HepG2 (cell line): Measurements from ENCODE around the gene TRIM44.

Experiments used
- MTA3 ChIP-seq: sonication (generic); formaldehyde crosslinking; IDR thresholded peaks from 2 replicates; pipeline ENCODE4 v1.4.0; 2020; ENCODE audit warnings: missing genetic modification reagents
- ZNF629 ChIP-seq: sonication (generic); formaldehyde crosslinking; conservative IDR thresholded peaks from 2 replicates; pipeline ENCODE4 v1.5.0; 2020; ENCODE audit warnings: missing genetic modification reagents

- TF ChIP-seq ZNF629, result no peak
- no peak for TF ChIP-seq MTA3 (CRISPR knock-in tag)
These were observed 184.3 kb downstream of the TRIM44 start for GRCh38 chr11:35846874-35847273.
